ENCODE results near the gene PKHD1. TPM values are rescaled to one million over a fixed set of nuclear protein-coding genes. Genes with fewer than 3 reads are reported as not detected.

The PKHD1 gene
- total RNA-seq, 1 donor from 2014 or later: 0.32 TPM

- no peak overlapping the region for H3K27ac ChIP-seq
- ATAC-seq (peak; percentile 30), DNase-seq (no peak)
- no peaks in the 10 kb centered on the region for H3K4me1 ChIP-seq
- TF ChIP-seq, protein P1, sequence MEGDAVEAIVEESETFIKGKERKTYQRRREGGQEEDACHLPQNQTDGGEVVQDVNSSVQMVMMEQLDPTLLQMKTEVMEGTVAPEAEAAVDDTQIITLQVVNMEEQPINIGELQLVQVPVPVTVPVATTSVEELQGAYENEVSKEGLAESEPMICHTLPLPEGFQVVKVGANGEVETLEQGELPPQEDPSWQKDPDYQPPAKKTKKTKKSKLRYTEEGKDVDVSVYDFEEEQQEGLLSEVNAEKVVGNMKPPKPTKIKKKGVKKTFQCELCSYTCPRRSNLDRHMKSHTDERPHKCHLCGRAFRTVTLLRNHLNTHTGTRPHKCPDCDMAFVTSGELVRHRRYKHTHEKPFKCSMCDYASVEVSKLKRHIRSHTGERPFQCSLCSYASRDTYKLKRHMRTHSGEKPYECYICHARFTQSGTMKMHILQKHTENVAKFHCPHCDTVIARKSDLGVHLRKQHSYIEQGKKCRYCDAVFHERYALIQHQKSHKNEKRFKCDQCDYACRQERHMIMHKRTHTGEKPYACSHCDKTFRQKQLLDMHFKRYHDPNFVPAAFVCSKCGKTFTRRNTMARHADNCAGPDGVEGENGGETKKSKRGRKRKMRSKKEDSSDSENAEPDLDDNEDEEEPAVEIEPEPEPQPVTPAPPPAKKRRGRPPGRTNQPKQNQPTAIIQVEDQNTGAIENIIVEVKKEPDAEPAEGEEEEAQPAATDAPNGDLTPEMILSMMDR (IDR thresholded peaks at IDR 0.05): no peak
- intact Hi-C loops (cut with DNase I): no loop called here
- no peaks in the 10 kb centered on the region for H3K27me3 ChIP-seq
- no peaks in the 10 kb centered on the region for H3K9me3 ChIP-seq
- no peak overlapping the region for H3K4me3 ChIP-seq
- no peaks in the 10 kb centered on the region for H3K36me3 ChIP-seq
Observed at GRCh38 chr6:51619042-51619799, 468.2 kb downstream of the PKHD1 start.

GRCh38 chr6:51618563-51618962 lies 468.9 kb downstream of the PKHD1 start:
- ATAC-seq: peak; percentile 39
- intact Hi-C loops (cut with DNase I): no loop called here

DNA sequence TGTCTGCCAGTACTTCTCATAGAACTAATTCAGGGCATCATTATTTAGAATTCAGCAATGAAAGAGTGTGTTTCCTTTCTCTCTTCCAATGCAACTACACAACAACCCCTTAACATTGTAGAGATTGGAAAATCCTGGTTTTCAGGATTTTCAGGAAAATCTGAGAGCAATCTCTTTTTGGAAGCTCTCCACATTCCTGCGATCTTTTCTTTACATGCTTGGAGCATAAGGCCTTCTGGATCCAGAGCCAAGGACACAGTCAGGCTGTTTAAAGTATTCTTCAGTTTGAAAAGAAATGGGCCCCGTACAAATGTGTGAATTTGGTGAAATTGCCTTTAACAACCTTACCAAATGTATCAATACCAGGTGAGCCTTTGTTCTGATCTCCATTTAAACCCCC lies 469.7 kb downstream of the PKHD1 start:
- H3K36me3 ChIP-seq: no peaks in the 10 kb centered on the region
- no peak overlapping the region for H3K4me3 ChIP-seq
- intact Hi-C loops (cut with DNase I): no loop called here
- H3K9me3 ChIP-seq: no peaks in the 10 kb centered on the region
- DNase-seq (no peak), ATAC-seq (no peak)
- no peaks in the 10 kb centered on the region for H3K4me1 ChIP-seq
- H3K27ac ChIP-seq: no peak overlapping the region
- no peaks in the 10 kb centered on the region for H3K27me3 ChIP-seq
- TF ChIP-seq, protein P1 (IDR thresholded peaks at IDR 0.05): no peak

More at GRCh38 chr6:51618563-51618962, 468.9 kb downstream of the PKHD1 start:
- no peaks in the 10 kb centered on the region for H3K9me3 ChIP-seq
- no peaks in the 10 kb centered on the region for H3K27me3 ChIP-seq
- TF ChIP-seq, protein P1 (IDR thresholded peaks at IDR 0.05): peak; percentile 35
- no peak overlapping the region for H3K27ac ChIP-seq
- no peaks in the 10 kb centered on the region for H3K4me1 ChIP-seq
- no peaks in the 10 kb centered on the region for H3K36me3 ChIP-seq
- DNase-seq: no peak
- no peak overlapping the region for H3K4me3 ChIP-seq

DNA sequence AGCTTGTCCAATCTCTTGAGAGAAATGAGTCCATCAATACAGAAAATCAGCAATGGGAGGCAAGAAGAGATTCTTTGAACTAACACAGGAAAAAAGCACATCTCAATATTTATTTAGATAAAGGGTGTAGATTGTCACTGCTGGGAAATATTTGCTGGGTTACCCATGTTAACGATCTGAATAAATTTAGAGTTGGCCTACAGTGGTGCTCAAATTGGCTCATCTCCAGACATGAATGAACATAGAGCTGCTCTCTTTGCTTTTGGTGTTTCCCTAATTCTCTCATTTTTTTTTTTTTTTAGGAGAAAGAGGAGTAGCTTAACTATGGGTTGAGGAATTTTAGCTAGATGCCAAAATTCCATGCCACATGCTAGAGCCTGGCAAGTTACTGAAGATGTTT lies 471.2 kb downstream of the PKHD1 start:
- Histone ChIP-seq H3K27ac (no peak overlapping the region), H3K9me3 (no peaks in the 10 kb centered on the region), H3K27me3 (no peaks in the 10 kb centered on the region), H3K4me3 (no peak overlapping the region), H3K36me3 (no peaks in the 10 kb centered on the region), H3K4me1 (no peaks in the 10 kb centered on the region)
- TF ChIP-seq, protein P1 (IDR thresholded peaks at IDR 0.05): no peak
- no peak for DNase-seq
- ATAC-seq: no peak
- intact Hi-C loops (cut with DNase I): no loop called here

- Histone ChIP-seq H3K36me3 (no peaks in the 10 kb centered on the region), H3K9me3 (no peaks in the 10 kb centered on the region), H3K27me3 (no peaks in the 10 kb centered on the region), H3K4me3 (no peak overlapping the region), H3K4me1 (no peaks in the 10 kb centered on the region), H3K27ac (no peak overlapping the region)
- ATAC-seq: no peak
- TF ChIP-seq, protein P1 (IDR thresholded peaks at IDR 0.05): no peak
- DNase-seq: no peak
- intact Hi-C loops (cut with DNase I): no loop called here
Observed at GRCh38 chr6:51614725-51615124, 472.7 kb downstream of the PKHD1 start.
